Spleen (tissue), 7 donors: Measurements from ENCODE around the gene TMEM169.

Experiments
- CTCF ChIP-seq, 11 experiments: fragments of 200-600 bp in 7 of 11; fragments of 450-650 bp in 4 of 11; sonication (generic) in 4 of 11; IDR thresholded peaks in 8 of 11; conservative IDR thresholded peaks in 3 of 11; 1 replicate in 7 of 11; 2 replicates in 4 of 11; pipeline versions ENCODE4 v1.4.0 to v1.8.0; 2016 to 2021; ENCODE audit warnings: antibody characterized with exemption in 11 of 11, inconsistent platforms in 4 of 11, mild to moderate bottlenecking in 1 of 11
- POLR2AphosphoS5 ChIP-seq, 3 donors: sonication (generic); formaldehyde crosslinking; IDR thresholded peaks; one replicate each; pipeline ENCODE4 v1.5.1; 2017; ENCODE audit warnings: antibody characterized with exemption in 3 of 3
- donor health status: DM: no; HTN: no; CAD: no; lungs with moderate emphysema.
- donor health status: DM: no; HTN: no; CAD: no.
- donor health status: DM: no; HTN: no; CAD: no.

- TF ChIP-seq POLR2AphosphoS5 (IDR thresholded peaks at IDR 0.05) (no peak), CTCF (IDR thresholded peaks at IDR 0.05 in 8 of 11, conservative IDR thresholded peaks at IDR 0.05 in 3 of 11) (no peak)
These were observed 38.3 kb downstream of the TMEM169 start for GRCh38 chr2:216119986-216120385.
